Activated CD8-positive, alpha-beta T cell treated with anti-CD3 and anti-CD28 coated beads for 36 hours (primary cell): ENCODE measurements around the gene CLDN14. TPM values are rescaled to one million over a fixed set of nuclear protein-coding genes. Genes with fewer than 3 reads are reported as not detected.

Experiments used
- ATAC-seq: fragments of 200-7000 bp; cut with Tn5 transposase; one replicate; pipeline ENCODE4 v1.10.0; 2021; ENCODE audit warnings: mild to moderate bottlenecking, moderate library complexity
- CTCF ChIA-PET: fragments of 350-600 bp; sonication (Branson Sonifier 250); formaldehyde crosslinking; loops from one replicate; lab custom pipeline; 2021; ENCODE audit warnings: antibody characterized with exemption; lab: Charles Lee
- POLR2A ChIA-PET: fragments of 350-600 bp; sonication (Branson Sonifier 250); formaldehyde crosslinking; loops from one replicate; lab custom pipeline; 2021; ENCODE audit warnings: antibody characterized with exemption; lab: Charles Lee
- DNase-seq: peaks from one replicate; pipeline ENCODE4 v3.0.0-alpha.2; 2020
- H3K27ac Mint-ChIP-seq: one replicate; pipeline ENCODE4 v1.8.0; 2021; ENCODE audit warnings: mild to moderate bottlenecking, mixed read lengths
- H3K27me3 Mint-ChIP-seq: one replicate; pipeline ENCODE4 v1.8.0; 2021; ENCODE audit warnings: mixed read lengths
- H3K36me3 Mint-ChIP-seq: one replicate; pipeline ENCODE4 v1.8.0; 2021; ENCODE audit warnings: low read depth, mixed read lengths
- H3K4me1 Mint-ChIP-seq: one replicate; pipeline ENCODE4 v1.8.0; 2021; ENCODE audit warnings: low read depth, mixed read lengths
- H3K4me3 Mint-ChIP-seq: one replicate; pipeline ENCODE4 v1.8.0; 2021; ENCODE audit warnings: mild to moderate bottlenecking, moderate library complexity, mixed read lengths
- H3K9me3 Mint-ChIP-seq: one replicate; pipeline ENCODE4 v1.8.0; 2021; ENCODE audit warnings: mixed read lengths
- CTCF ChIP-seq: fragments of 200-600 bp; IDR thresholded peaks from one replicate; pipeline ENCODE4 v1.8.0; 2022; ENCODE audit warnings: antibody characterized with exemption, mild to moderate bottlenecking
- intact Hi-C: fragments of 100-400 bp; cut with micrococcal nuclease; formaldehyde crosslinking; loops from one replicate; pipeline ENCODE4 v1.10.0; 2022
- total RNA-seq, 2 experiments: library from RNA; stranded (reverse); gene quantifications; one replicate each; pipeline ENCODE4 v1.2.3, GENCODE V29; 2021

Gene CLDN14
- total RNA-seq, 2 experiments from 2014 or later: not detected

- Mint-ChIP-seq H3K27ac (no peak overlapping the region), H3K36me3 (no peaks in the 10 kb centered on the region), H3K27me3 (peaks cover 2% of the 10 kb centered on the region), H3K4me3 (no peak overlapping the region), H3K9me3 (no peaks in the 10 kb centered on the region), H3K4me1 (peaks cover 3% of the 10 kb centered on the region)
- DNase-seq: no peak
- no peak for ATAC-seq
- ChIA-PET POLR2A (no interaction called here), CTCF (no interaction called here)
- intact Hi-C loops: no loop called here
- TF ChIP-seq CTCF: no peak
Observed at GRCh38 chr21:36446301-36446700, 33.6 kb downstream of the CLDN14 start.

- H3K36me3 Mint-ChIP-seq: no peaks in the 10 kb centered on the region
- no peak overlapping the region for H3K4me3 Mint-ChIP-seq
- ChIA-PET POLR2A (no interaction called here), CTCF (interaction anchor here (0.9 kb wide), 1 partner anchor 12 kb away, joined by 4 read pairs; no protein-coding TSS in a partner anchor)
- H3K27ac Mint-ChIP-seq: no peak overlapping the region
- no peak for TF ChIP-seq CTCF
- intact Hi-C loops: no loop called here
- peaks cover 4% of the 10 kb centered on the region for H3K9me3 Mint-ChIP-seq
- ATAC-seq (no peak), DNase-seq (no peak)
- H3K4me1 Mint-ChIP-seq: peaks cover 8% of the 10 kb centered on the region
- H3K27me3 Mint-ChIP-seq: peaks cover 7% of the 10 kb centered on the region
Observed at GRCh38 chr21:36441715-36442114, 38.2 kb downstream of the CLDN14 start.

- CTCF ChIA-PET: no interaction called here
- no peak for TF ChIP-seq CTCF
- DNase-seq (no peak), ATAC-seq (no peak)
- H3K4me3 Mint-ChIP-seq: no peak overlapping the region
- no peak overlapping the region for H3K27ac Mint-ChIP-seq
- H3K36me3 Mint-ChIP-seq: no peaks in the 10 kb centered on the region
- POLR2A ChIA-PET: no interaction called here
- intact Hi-C loops: no loop called here
- peaks cover 5% of the 10 kb centered on the region for H3K4me1 Mint-ChIP-seq
- H3K9me3 Mint-ChIP-seq: peaks cover 4% of the 10 kb centered on the region
- H3K27me3 Mint-ChIP-seq: peaks cover 14% of the 10 kb centered on the region
Observed at GRCh38 chr21:36437745-36438128, 42.2 kb downstream of the CLDN14 start.

- peaks cover 4% of the 10 kb centered on the region for H3K9me3 Mint-ChIP-seq
- ATAC-seq (no peak), DNase-seq (no peak)
- POLR2A ChIA-PET: interaction anchor here (1.0 kb wide), 1 partner anchor 66 kb away, joined by 3 read pairs; no protein-coding TSS in a partner anchor
- H3K27me3 Mint-ChIP-seq: peaks cover 18% of the 10 kb centered on the region
- CTCF ChIA-PET: interaction anchor here (1.1 kb wide), 1 partner anchor 18 kb away, joined by 3 read pairs; no protein-coding TSS in a partner anchor
- intact Hi-C loops: no loop called here
- H3K4me3 Mint-ChIP-seq: no peak overlapping the region
- no peak overlapping the region for H3K27ac Mint-ChIP-seq
- TF ChIP-seq CTCF: no peak
- H3K36me3 Mint-ChIP-seq: no peaks in the 10 kb centered on the region
- peaks cover 5% of the 10 kb centered on the region for H3K4me1 Mint-ChIP-seq
Observed at GRCh38 chr21:36436829-36437744, 42.8 kb downstream of the CLDN14 start.

- peaks cover 25% of the 10 kb centered on the region for H3K27me3 Mint-ChIP-seq
- intact Hi-C loops: no loop called here
- H3K9me3 Mint-ChIP-seq: peaks cover 4% of the 10 kb centered on the region
- H3K4me3 Mint-ChIP-seq: no peak overlapping the region
- ChIA-PET POLR2A (interaction anchor here (0.7 kb wide), 1 partner anchor 32 kb away, joined by 3 read pairs; no protein-coding TSS in a partner anchor), CTCF (interaction anchor here (1.3 to 2.2 kb wide), 2 partner anchors 12 to 14 kb away, joined by 3 to 6 read pairs; no protein-coding TSS in a partner anchor)
- ATAC-seq (no peak), DNase-seq (no peak)
- no peak for TF ChIP-seq CTCF
- peaks cover 14% of the 10 kb centered on the region for H3K4me1 Mint-ChIP-seq
- no peak overlapping the region for H3K27ac Mint-ChIP-seq
- H3K36me3 Mint-ChIP-seq: no peaks in the 10 kb centered on the region
Observed at GRCh38 chr21:36434144-36434543, 45.8 kb downstream of the CLDN14 start.
